Measurements from ENCODE around the gene WWOX.

- TF ChIP-seq YY1 (IDR thresholded peaks at IDR 0.05; ENCODE audit: insufficient read depth, insufficient read length) (no peak), ZNF274 (IDR thresholded peaks at IDR 0.05; ENCODE audit: low read depth, low read length) (no peak)
Observed at GRCh38 chr16:78209951-78210661, 110.7 kb downstream of the WWOX start.

Data from NT2/D1 (cell line).